A673 (cell line): ENCODE data around the gene KIFAP3. TPM values are rescaled to one million over a fixed set of nuclear protein-coding genes. Genes with fewer than 3 reads are reported as not detected.

ENCODE experiments used
- BruUV-seq: library from RNA; stranded (reverse); fragments of 400-500 nt; replicated peaks from 2 replicates; lab custom pipeline; 2021; lab: Mats Ljungman, UMichigan
- CTCF ChIA-PET: fragments of 300-600 bp; sonication (Branson Sonifier 250); formaldehyde crosslinking; loops from one replicate; lab custom pipeline; 2022; ENCODE audit warnings: antibody characterized with exemption; lab: Charles Lee
- POLR2A ChIA-PET: fragments of 300-600 bp; sonication (Branson Sonifier 250); formaldehyde crosslinking; loops from one replicate; lab custom pipeline; 2022; ENCODE audit warnings: antibody characterized with exemption; ENCODE audit not compliant: low non-redundant PET; lab: Charles Lee
- DNase-seq: peaks from one replicate; pipeline ENCODE4 v3.0.0-alpha.2; 2015; ENCODE audit warnings: low spot score
- H3K27ac ChIP-seq: fragments of 200-600 bp; sonication (generic); 2 replicates; pipeline ENCODE4 v1.5.1; 2016; ENCODE audit warnings: mixed run types, low read depth, mild to moderate bottlenecking, mixed read lengths, antibody characterized with exemption, low read length; ENCODE audit not compliant: poor library complexity, severe bottlenecking
- H3K27me3 ChIP-seq: fragments of 200-600 bp; sonication (generic); replicated peaks from 2 replicates; pipeline ENCODE4 v1.6.1; 2017; ENCODE audit warnings: mixed run types, low read depth, mild to moderate bottlenecking, mixed read lengths, antibody characterized with exemption, low read length; ENCODE audit not compliant: insufficient read depth, poor library complexity
- H3K36me3 ChIP-seq: fragments of 200-600 bp; sonication (generic); 2 replicates; pipeline ENCODE4 v1.6.1; 2016; ENCODE audit warnings: mixed run types, mild to moderate bottlenecking, mixed read lengths, antibody characterized with exemption, low read length; ENCODE audit not compliant: insufficient read depth, poor library complexity, severe bottlenecking
- H3K4me1 ChIP-seq: fragments of 200-600 bp; sonication (generic); 2 replicates; pipeline ENCODE4 v1.6.1; 2017; ENCODE audit warnings: mixed run types, mild to moderate bottlenecking, mixed read lengths, antibody characterized with exemption, low read length; ENCODE audit not compliant: insufficient read depth, poor library complexity, severe bottlenecking
- H3K4me3 ChIP-seq: fragments of 200-600 bp; sonication (generic); 2 replicates; pipeline ENCODE4 v1.5.1; 2016; ENCODE audit warnings: low read depth, mixed run types, mild to moderate bottlenecking, mixed read lengths, low read length; ENCODE audit not compliant: poor library complexity, severe bottlenecking
- H3K9me3 ChIP-seq: fragments of 200-600 bp; sonication (generic); 2 replicates; pipeline ENCODE4 v1.6.1; 2016; ENCODE audit warnings: mixed run types, low read depth, mild to moderate bottlenecking, mixed read lengths, antibody characterized with exemption, low read length; ENCODE audit not compliant: poor library complexity, severe bottlenecking
- EZH2 ChIP-seq: fragments of 200-600 bp; sonication (generic); IDR thresholded peaks from 2 replicates; pipeline ENCODE4 v1.6.1; 2017; ENCODE audit warnings: borderline replicate concordance, low read depth, mild to moderate bottlenecking, mixed read lengths, antibody characterized with exemption, low read length; ENCODE audit not compliant: poor library complexity, severe bottlenecking
- intact Hi-C: fragments of 100-400 bp; cut with micrococcal nuclease; formaldehyde crosslinking; loops from one replicate; pipeline ENCODE4 v1.10.0; 2022; ENCODE audit not compliant: unreplicated experiment
- total RNA-seq: library from RNA; stranded (reverse); gene quantifications from 2 replicates; pipeline ENCODE4 v1.2.3, GENCODE V29; 2021
- TF ChIP-seq, protein P1 (sequence below): fragments of 300-800, 200-600 bp; sonication (generic); conservative IDR thresholded peaks from 2 replicates; pipeline ENCODE4 v1.5.1; 2017; ENCODE audit warnings: low read depth, mild to moderate bottlenecking, antibody characterized with exemption, low read length, moderate library complexity, mixed read lengths

KIFAP3 gene
- total RNA-seq, 1 experiment from 2014 or later: 12.7 TPM

DNA sequence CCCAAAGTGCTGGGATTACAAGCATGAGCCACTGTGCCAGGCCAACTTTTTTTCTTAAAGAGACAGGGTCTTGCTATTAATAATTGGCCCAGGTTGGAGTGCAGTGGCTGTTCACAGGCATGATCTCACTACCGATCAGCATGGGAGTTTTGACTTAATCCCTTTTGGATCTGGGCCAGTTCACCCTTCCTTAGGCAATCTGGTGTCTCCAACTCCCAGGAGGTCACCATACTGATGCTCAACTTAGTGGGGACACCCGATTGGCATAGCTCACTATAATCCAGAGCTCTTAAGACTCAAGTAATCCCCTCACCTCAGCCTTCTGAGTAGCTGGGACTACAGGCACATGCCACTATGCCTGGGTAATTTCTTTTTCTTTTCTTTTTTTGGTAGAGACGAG lies 116.6 kb downstream of the KIFAP3 start:
- POLR2A ChIA-PET: no interaction called here
- Histone ChIP-seq H3K9me3 (no peaks in the 10 kb centered on the region), H3K4me1 (no peaks in the 10 kb centered on the region), H3K4me3 (no peak overlapping the region), H3K36me3 (no peaks in the 10 kb centered on the region), H3K27ac (no peak overlapping the region), H3K27me3 (no peaks in the 10 kb centered on the region)
- BruUV-seq: no TSS peak
- CTCF ChIA-PET: interaction anchor here (0.5 kb wide), 1 partner anchor 1601 kb away, joined by 5 read pairs; no protein-coding TSS in a partner anchor
- TF ChIP-seq, protein P1, sequence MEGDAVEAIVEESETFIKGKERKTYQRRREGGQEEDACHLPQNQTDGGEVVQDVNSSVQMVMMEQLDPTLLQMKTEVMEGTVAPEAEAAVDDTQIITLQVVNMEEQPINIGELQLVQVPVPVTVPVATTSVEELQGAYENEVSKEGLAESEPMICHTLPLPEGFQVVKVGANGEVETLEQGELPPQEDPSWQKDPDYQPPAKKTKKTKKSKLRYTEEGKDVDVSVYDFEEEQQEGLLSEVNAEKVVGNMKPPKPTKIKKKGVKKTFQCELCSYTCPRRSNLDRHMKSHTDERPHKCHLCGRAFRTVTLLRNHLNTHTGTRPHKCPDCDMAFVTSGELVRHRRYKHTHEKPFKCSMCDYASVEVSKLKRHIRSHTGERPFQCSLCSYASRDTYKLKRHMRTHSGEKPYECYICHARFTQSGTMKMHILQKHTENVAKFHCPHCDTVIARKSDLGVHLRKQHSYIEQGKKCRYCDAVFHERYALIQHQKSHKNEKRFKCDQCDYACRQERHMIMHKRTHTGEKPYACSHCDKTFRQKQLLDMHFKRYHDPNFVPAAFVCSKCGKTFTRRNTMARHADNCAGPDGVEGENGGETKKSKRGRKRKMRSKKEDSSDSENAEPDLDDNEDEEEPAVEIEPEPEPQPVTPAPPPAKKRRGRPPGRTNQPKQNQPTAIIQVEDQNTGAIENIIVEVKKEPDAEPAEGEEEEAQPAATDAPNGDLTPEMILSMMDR: no peak
- no peak for TF ChIP-seq EZH2
- intact Hi-C loops: no loop called here
- peak; percentile 56 for DNase-seq

- no peaks in the 10 kb centered on the region for H3K4me1 ChIP-seq
- BruUV-seq: no TSS peak
- H3K4me3 ChIP-seq: no peak overlapping the region
- CTCF ChIA-PET: no interaction called here
- H3K27ac ChIP-seq: no peak overlapping the region
- TF ChIP-seq EZH2: no peak
- TF ChIP-seq, protein P1: no peak
- POLR2A ChIA-PET: no interaction called here
- H3K9me3 ChIP-seq: no peaks in the 10 kb centered on the region
- no peaks in the 10 kb centered on the region for H3K27me3 ChIP-seq
- H3K36me3 ChIP-seq: no peaks in the 10 kb centered on the region
- intact Hi-C loops: no loop called here
- DNase-seq: no peak
Measured at GRCh38 chr1:169951108-169951507, 123.4 kb downstream of the KIFAP3 start.

DNA sequence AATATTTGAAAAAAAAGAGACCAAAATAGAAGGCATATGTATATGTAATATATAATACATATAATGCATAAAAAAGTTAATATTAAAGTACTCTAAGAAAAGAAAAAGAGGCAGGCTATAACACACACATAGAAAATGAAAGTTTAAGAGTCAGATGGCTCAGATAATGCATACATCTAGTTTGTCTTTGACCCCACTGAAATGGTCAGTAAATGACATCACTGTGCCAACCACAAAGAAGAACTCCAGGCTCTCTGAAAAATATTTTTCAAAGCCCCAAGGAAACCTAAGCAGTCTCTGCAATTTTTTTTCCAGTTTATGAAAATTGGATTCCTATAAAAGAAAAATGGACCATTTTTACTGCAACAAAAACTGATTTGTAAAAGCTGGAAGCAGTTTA lies 125.4 kb downstream of the KIFAP3 start:
- ChIA-PET POLR2A (no interaction called here), CTCF (no interaction called here)
- no peaks in the 10 kb centered on the region for H3K9me3 ChIP-seq
- H3K4me3 ChIP-seq: no peak overlapping the region
- intact Hi-C loops: no loop called here
- no peak for DNase-seq
- no peaks in the 10 kb centered on the region for H3K4me1 ChIP-seq
- TF ChIP-seq, protein P1: no peak
- no peak for TF ChIP-seq EZH2
- H3K27ac ChIP-seq: no peak overlapping the region
- no peaks in the 10 kb centered on the region for H3K36me3 ChIP-seq
- BruUV-seq: no TSS peak
- no peaks in the 10 kb centered on the region for H3K27me3 ChIP-seq
